AG04450 (cell line): Measurements from ENCODE around the gene RTL5. TPM values are rescaled to one million over a fixed set of nuclear protein-coding genes. Genes with fewer than 3 reads are reported as not detected.

Experiments
- CTCF ChIA-PET: fragments of 300-600, 350-600 bp; formaldehyde crosslinking; extraction: SDS; loops from one replicate; lab custom pipeline; 2022; ENCODE audit warnings: antibody characterized with exemption, inconsistent platforms; lab: Charles Lee
- POLR2A ChIA-PET: fragments of 350-600 bp; formaldehyde crosslinking; extraction: SDS; loops from one replicate; lab custom pipeline; 2021; ENCODE audit warnings: antibody characterized with exemption, inconsistent platforms; lab: Yijun Ruan, JAX
- DNase-seq: peaks from one replicate; pipeline ENCODE4 v3.0.0-alpha.2; 2011; ENCODE audit warnings: low read depth, low spot score
- H3K27ac ChIP-seq: one replicate; pipeline ENCODE4 v1.5.1; 2012; ENCODE audit warnings: low read depth, low read length, control low read depth
- H3K27me3 ChIP-seq: one replicate; pipeline ENCODE4 v1.6.0; 2012; ENCODE audit warnings: low read length; ENCODE audit not compliant: control insufficient read depth, insufficient read depth
- H3K4me3 ChIP-seq: 2 replicates; pipeline ENCODE4 v1.5.1; 2011; ENCODE audit warnings: mild to moderate bottlenecking, low read depth, low read length, control low read depth
- H3K9me3 ChIP-seq: 2 replicates; pipeline ENCODE4 v1.5.1; 2012; ENCODE audit warnings: low read length; ENCODE audit not compliant: control insufficient read depth, insufficient read depth
- polyA plus RNA-seq: library from polyadenylated mRNA; depleted of rRNA; stranded (reverse); fragments of >200 nt; gene quantifications from 2 replicates; pipeline ENCODE4 v1.2.3, GENCODE V29; 2011
- TF ChIP-seq, protein P1 (sequence below): IDR thresholded peaks from 2 replicates; pipeline ENCODE4 v1.5.1; 2011; ENCODE audit warnings: low read depth, low read length, control low read depth, inconsistent platforms

Gene RTL5
- polyA plus RNA-seq, 1 experiment: 1.7 TPM

DNA sequence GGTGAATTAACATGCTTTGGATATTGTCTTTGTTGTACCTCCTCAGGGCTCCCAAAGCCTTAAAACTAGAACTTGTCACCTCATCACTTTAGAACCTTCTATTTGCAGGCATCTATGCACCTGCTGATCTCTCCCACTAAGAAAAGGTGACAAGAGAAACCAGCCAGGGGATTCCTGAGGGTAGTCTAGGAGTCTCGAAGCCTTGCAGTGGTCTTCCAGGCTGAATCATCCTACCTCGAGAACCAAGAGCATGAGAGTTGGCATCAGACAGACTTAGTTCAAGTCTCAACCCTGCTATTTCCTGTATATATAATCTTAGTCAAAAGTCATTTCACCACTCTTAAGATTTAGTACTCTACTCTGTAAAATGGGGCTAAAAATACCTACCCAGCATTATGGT is 29.6 kb downstream of the RTL5 start:
- TF ChIP-seq, protein P1, sequence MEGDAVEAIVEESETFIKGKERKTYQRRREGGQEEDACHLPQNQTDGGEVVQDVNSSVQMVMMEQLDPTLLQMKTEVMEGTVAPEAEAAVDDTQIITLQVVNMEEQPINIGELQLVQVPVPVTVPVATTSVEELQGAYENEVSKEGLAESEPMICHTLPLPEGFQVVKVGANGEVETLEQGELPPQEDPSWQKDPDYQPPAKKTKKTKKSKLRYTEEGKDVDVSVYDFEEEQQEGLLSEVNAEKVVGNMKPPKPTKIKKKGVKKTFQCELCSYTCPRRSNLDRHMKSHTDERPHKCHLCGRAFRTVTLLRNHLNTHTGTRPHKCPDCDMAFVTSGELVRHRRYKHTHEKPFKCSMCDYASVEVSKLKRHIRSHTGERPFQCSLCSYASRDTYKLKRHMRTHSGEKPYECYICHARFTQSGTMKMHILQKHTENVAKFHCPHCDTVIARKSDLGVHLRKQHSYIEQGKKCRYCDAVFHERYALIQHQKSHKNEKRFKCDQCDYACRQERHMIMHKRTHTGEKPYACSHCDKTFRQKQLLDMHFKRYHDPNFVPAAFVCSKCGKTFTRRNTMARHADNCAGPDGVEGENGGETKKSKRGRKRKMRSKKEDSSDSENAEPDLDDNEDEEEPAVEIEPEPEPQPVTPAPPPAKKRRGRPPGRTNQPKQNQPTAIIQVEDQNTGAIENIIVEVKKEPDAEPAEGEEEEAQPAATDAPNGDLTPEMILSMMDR: no peak
- ChIA-PET POLR2A (no interaction called here), CTCF (no interaction called here)
- H3K27me3 ChIP-seq: no peaks in the 10 kb centered on the region
- no peak overlapping the region for H3K4me3 ChIP-seq
- H3K9me3 ChIP-seq: no peaks in the 10 kb centered on the region
- DNase-seq: no peak
- no peak overlapping the region for H3K27ac ChIP-seq

DNA sequence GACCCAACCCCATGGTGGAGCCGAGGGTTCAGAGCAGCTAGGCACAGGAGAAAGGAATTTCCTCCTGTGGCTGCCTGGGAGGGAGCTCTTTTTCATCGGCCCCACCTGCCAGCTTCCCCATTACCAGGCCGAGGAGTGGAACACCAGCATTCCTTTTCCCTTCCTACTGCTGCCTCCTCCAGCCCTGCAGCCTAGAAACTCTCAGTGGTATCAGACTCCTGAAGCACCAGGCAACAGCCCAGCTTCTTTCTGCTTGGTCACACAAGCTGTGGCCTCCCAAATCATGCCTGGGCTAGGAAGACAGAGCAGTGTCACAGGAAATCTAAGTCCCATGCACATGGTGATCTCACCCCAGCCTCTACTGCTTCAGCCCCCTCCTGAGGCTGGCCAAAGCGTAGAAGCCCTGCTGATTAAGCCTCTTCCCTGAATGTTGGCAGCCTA is 30.1 kb downstream of the RTL5 start:
- DNase-seq: no peak
- Histone ChIP-seq H3K9me3 (no peaks in the 10 kb centered on the region), H3K27me3 (no peaks in the 10 kb centered on the region), H3K27ac (no peak overlapping the region), H3K4me3 (no peak overlapping the region)
- POLR2A ChIA-PET: no interaction called here
- CTCF ChIA-PET: no interaction called here
- TF ChIP-seq, protein P1: no peak

DNA sequence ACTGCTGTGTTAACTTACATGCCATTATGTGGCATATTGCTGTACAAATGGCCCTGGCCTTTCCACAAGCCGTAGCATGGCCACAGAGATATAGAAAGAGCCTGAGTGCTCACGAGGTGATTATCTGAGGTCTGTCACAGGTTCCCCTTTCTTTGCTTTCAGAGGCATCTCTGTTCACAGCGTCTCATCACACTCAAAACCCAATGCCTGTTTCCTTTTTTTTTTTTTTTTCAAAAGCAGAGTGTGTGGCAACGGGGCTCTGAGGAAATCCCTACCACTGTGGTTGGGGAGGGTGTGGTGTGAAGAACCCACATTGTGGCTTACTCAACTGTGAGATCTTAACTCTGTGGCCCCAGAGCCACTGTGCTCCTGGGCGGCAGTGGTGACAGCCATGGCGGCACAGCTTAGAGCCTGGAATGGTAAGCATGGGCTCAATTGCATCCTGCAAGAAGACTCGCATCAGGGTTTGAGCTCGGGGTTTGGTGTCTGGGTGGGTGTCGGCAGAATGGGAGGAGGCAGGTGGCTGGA is 30.8 kb downstream of the RTL5 start:
- no peak for DNase-seq
- ChIA-PET CTCF (no interaction called here), POLR2A (no interaction called here)
- H3K27ac ChIP-seq: no peak overlapping the region
- H3K9me3 ChIP-seq: no peaks in the 10 kb centered on the region
- H3K27me3 ChIP-seq: no peaks in the 10 kb centered on the region
- H3K4me3 ChIP-seq: no peak overlapping the region
- TF ChIP-seq, protein P1: no peak

DNA sequence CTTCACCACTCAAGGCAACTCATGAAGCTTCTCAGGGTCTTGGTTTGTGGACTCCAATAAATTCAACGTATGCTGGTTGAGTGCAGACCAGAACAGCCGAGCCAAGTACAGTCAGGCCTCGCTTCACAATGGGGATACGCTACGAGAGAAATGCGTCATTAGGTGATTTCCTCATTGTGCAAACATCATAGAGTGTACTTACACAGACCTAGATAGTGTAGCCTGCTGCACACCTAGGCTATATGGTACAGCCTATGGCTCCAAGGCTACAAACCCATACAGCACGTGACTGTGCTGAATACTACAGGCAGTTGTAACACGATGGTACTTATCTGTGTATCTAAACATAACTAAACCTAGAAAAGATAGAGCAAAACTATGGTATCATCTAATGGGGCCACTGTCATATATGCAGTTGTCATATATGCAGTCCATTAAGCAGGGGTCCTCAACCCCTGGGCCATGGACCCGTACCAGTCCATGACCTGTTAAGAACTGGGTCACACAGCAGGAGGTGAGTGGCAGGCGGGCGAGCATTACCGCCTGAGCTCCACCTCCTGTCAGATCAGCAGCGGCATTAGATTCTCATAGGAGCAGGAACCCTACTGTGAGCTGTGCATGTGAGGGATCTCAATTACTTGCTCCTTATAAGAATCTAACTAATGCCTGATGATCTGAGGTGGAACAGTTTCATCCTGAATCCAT is 31.5 kb downstream of the RTL5 start:
- H3K4me3 ChIP-seq: no peak overlapping the region
- H3K27me3 ChIP-seq: no peaks in the 10 kb centered on the region
- CTCF ChIA-PET: no interaction called here
- TF ChIP-seq, protein P1: no peak
- no peak for DNase-seq
- POLR2A ChIA-PET: no interaction called here
- no peak overlapping the region for H3K27ac ChIP-seq
- H3K9me3 ChIP-seq: no peaks in the 10 kb centered on the region

DNA sequence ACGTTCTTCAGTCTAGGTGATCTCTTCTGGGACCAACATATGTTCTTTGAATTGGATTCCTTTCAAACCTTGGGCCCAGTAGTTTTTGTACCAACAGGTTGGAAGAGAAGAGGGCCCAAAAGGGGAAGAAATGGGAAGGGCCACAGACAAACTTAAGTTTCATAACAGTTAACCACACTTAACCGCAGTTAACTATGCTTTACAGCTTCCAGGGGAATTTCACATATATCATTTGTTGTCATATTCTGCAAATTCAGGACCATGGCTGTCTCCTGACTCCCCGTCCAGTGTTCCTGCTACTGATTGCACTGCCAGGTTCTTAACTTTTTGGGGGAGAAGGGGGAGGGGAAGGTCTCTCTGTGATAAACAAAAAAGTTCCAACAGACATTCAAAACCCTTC is 34.6 kb downstream of the RTL5 start:
- no peaks in the 10 kb centered on the region for H3K9me3 ChIP-seq
- H3K27ac ChIP-seq: no peak overlapping the region
- DNase-seq: no peak
- ChIA-PET POLR2A (no interaction called here), CTCF (no interaction called here)
- no peaks in the 10 kb centered on the region for H3K27me3 ChIP-seq
- TF ChIP-seq, protein P1: no peak
- H3K4me3 ChIP-seq: no peak overlapping the region
